GM10266 (cell line): ENCODE measurements around the gene OSM.

Experiments
- DNase-seq: peaks from one replicate; pipeline ENCODE4 v3.0.0; 2012; ENCODE audit errors: extremely low spot score
- TF ChIP-seq, protein P1 (sequence below): IDR thresholded peaks from 2 replicates; pipeline ENCODE4 v1.5.1; 2012; ENCODE audit warnings: mild to moderate bottlenecking, low read depth; ENCODE audit not compliant: control insufficient read depth, insufficient read depth; ENCODE audit errors: missing control alignments

OSM gene

DNA sequence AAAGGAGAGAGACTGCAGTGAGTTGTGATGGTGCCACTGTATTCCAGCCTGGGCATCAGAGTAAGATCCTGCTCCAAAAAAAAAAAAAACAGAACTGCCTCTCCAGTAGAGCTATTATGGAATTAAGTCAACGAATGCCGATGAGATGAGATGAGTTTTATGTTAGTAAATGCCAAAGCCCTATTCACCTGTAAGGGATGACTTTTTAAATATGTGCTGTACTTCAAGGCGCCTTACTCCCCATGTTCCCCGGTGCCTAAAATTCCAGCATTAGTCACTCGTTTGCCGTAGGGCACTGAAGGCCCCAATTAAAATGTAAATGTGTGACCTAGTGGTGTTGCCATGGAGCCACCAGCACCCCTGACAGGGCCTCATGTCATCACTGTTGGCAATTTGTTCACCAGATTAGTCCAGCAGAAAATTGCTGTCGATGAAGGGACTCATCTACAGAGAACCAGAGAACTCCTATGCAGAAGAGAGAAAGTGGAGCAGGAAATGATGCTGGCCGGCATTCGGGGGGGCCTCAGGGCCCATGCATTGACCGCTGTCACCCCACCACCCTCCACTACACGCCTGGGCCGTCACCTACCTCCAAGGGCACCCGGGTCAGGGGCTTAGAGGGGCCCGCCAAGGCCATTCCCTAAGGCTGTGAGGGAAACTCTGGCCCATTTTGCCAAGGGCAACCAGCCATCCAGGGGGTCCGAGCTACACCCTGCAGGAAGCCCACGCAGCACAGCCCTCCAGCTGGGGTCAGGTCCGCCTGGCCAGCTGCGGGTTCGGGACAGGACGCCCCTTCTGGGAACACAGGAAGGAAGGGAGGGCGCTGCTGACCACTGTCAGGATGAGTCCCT, 37.9 kb downstream of the OSM start:
- TF ChIP-seq, protein P1, sequence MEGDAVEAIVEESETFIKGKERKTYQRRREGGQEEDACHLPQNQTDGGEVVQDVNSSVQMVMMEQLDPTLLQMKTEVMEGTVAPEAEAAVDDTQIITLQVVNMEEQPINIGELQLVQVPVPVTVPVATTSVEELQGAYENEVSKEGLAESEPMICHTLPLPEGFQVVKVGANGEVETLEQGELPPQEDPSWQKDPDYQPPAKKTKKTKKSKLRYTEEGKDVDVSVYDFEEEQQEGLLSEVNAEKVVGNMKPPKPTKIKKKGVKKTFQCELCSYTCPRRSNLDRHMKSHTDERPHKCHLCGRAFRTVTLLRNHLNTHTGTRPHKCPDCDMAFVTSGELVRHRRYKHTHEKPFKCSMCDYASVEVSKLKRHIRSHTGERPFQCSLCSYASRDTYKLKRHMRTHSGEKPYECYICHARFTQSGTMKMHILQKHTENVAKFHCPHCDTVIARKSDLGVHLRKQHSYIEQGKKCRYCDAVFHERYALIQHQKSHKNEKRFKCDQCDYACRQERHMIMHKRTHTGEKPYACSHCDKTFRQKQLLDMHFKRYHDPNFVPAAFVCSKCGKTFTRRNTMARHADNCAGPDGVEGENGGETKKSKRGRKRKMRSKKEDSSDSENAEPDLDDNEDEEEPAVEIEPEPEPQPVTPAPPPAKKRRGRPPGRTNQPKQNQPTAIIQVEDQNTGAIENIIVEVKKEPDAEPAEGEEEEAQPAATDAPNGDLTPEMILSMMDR = no peak
- no peak for DNase-seq

- no peak for DNase-seq
- TF ChIP-seq, protein P1 = no peak
These were observed 39.0 kb downstream of the OSM start for GRCh38 chr22:30227438-30228228.

DNA sequence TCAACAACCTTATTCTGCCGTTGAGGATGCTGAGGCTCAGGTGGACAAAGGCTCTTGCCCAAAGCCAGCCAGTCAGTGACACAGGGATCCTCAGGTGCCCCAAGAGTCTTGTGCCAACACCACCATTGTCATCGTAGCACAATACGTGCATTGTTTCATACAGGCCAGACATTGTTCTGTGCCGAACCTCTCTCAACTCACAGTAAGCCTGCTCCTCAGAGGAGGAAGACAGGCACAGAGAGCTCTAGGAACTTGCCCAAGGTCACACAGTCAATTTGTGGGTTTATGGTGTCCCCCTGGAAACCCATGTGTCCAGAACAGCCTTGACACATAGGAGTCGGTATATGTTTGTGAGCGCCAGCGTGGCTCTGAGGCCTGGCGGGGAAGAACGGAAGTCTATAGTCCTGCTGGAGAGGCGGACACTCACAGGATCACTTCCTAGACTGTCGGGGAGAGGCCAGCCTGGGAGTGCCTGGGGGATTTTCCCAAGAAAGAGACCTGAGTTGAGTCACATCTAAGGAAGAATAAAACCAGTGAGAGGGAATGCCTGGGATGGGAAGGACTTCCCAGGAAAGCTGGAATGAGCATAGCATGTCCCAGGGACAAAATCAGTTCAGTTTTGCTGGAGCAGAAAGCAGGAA, 40.3 kb downstream of the OSM start:
- no peak for DNase-seq
- TF ChIP-seq, protein P1 = no peak

- DNase-seq = no peak
- TF ChIP-seq, protein P1 = no peak
These were observed 41.3 kb downstream of the OSM start for GRCh38 chr22:30225220-30225927.

DNA sequence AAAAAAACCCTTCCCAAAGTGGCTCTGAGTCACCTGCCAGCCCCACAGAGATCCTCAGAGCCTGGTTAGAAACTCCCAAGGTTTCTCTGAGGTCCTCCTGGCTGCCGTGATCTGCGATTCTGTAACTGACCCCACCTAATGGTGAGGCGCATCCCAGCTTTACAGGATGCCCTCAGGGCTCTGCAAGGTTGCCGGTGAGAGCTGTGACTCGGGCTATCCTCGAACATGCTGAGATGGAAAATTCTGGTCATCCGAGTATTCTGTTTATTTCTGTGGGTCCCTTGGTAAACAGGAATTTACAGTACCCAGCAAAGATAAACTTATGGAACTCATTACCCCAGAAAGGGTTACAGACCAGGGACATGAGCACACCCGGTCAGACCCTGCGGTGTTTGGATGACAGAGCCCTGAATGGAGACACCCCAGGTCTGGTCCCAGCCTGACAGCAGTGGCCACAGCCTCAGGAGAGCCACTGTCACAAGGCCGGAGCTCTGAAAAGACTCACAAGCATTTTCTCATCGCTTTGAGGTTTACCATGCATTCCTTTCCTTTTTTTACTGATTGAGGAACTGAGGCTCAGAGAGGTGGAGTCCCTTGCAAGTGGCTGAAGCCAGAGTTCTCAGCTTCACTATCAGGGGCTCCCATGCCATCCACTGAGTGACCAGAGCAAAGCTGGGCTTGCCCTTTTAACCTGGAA, 42.3 kb downstream of the OSM start:
- DNase-seq = peak; percentile 57
- TF ChIP-seq, protein P1 = no peak

- TF ChIP-seq, protein P1 = no peak
- DNase-seq = no peak
These were observed 43.3 kb downstream of the OSM start for GRCh38 chr22:30223303-30223702.
